ENCODE measurements around the gene TTC38.

The TTC38 gene

GRCh38 chr22:46280063-46280817 lies 12.4 kb downstream of the TTC38 start:
- no peak for DNase-seq

DNA sequence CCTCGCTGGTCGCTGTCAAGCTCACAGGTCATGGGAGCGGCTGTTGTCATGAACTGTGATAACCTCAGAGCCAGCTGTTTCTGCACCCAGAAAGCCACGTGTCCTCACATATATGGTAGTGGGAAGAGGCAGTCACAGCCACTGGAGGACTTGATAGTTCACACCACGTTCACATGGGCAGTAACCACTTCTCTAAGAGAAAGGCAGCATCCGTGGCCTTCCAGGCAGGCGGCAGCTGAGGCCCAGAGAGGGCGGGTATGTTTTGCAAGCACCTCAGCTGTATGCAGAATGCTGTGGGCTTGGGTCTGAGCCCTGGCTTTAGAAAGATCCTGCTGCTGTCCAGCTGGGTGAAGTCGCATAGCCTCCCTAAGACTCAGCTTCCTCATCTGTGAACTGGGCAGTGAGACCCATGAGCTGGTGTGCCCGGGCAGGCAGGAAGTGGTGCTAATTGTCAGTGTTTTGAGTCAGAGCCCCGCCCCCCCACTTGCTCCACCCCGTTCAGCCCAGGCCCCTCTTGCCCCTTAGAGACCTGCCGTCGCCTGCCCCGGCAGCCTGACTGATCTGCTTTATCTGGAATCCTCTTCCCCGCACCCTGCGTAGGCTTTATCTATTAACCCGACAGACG lies 13.3 kb downstream of the TTC38 start:
- peak; percentile 40 for DNase-seq

GRCh38 chr22:46281866-46282678 lies 14.3 kb downstream of the TTC38 start:
- no peak for DNase-seq

DNA sequence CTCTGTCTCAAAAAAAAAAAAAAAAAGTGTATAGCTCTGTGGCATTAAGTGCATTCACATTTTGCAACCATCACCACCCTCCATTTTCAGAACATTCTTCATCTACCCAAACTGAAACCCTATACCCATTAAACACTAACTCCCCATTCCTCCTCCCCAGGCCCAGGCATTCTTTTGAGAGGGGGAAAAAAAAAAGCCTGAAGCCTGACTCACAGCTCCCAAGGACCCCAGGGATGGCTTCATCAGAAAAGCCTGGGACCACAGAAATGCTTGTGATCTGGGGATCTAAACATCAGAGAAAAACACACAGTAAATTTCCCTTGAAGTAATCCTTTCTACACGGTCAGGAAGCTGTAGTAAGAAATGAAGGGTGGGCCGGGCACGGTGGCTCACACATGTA lies 18.2 kb downstream of the TTC38 start:
- DNase-seq, result no peak

DNA sequence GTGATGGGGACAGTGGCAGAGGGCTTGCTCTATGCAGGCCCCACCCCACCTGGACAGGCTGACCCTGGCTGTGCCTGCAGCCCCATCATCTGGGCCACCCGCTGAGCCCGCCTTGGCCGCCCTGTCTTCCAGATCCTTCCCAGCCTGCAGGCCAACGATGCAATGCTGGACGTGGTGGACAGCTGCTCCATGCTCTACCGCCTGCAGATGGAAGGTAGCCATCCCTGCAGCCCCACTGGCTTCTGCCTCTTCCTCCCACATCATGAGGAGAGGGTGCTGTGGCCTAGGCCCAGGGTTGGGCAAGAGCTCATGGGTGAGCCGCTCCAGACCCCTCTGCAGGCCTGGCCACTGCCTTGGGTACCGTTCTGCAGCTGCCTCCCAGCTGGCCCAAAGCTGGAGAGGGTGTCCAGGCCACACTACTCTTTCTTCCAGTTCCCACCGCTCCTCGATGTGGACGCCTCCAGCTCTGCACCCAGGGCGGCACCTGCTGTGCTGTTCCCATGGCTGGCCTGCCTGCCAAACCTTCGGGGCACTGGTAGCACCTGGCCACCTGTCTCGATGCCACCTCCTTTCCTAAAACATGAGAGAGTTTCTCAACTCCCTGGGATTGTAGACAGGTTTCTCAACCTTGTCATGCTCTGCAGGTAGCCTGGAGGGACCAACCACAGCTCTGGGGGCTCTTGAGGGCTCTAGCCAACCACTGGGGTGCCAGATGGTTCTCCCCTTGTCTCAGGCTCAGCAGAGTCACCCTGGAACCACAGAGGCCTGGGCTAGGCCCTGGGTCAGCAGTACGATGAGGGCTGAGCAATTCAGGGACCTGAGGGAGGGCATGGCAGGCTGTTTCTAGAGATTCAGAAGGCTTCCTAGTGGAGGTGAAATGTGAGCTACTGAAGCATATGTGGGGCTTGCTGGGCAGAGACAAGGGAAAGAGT lies 19.4 kb downstream of the TTC38 start:
- DNase-seq, result no peak

GRCh38 chr22:46287873-46288751 lies 20.3 kb downstream of the TTC38 start:
- peak; percentile 29 for DNase-seq

DNA sequence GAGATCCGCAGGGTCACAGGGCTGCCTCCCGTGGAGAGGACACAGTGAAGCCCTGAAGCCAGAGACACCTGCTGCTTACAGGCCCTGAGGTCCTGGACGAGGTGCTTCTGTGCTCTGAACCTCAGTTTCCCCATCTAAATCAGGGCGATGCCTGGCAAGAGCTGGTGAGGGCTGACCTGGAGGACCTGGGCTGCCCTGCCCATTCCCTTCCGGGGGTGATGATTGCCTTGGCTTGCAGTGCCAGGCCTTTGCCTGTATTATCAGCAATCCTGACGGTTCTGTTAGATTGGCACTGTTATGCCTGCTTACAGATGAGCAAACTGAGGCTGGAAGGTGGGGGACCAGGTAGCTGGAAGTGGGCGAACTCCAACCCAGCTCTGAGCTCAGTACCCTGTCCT lies 21.0 kb downstream of the TTC38 start:
- DNase-seq, result no peak

GRCh38 chr22:46289244-46289891 lies 21.6 kb downstream of the TTC38 start:
- DNase-seq, result peak; percentile 67

GRCh38 chr22:46290121-46290842 lies 22.5 kb downstream of the TTC38 start:
- DNase-seq, result no peak

DNA sequence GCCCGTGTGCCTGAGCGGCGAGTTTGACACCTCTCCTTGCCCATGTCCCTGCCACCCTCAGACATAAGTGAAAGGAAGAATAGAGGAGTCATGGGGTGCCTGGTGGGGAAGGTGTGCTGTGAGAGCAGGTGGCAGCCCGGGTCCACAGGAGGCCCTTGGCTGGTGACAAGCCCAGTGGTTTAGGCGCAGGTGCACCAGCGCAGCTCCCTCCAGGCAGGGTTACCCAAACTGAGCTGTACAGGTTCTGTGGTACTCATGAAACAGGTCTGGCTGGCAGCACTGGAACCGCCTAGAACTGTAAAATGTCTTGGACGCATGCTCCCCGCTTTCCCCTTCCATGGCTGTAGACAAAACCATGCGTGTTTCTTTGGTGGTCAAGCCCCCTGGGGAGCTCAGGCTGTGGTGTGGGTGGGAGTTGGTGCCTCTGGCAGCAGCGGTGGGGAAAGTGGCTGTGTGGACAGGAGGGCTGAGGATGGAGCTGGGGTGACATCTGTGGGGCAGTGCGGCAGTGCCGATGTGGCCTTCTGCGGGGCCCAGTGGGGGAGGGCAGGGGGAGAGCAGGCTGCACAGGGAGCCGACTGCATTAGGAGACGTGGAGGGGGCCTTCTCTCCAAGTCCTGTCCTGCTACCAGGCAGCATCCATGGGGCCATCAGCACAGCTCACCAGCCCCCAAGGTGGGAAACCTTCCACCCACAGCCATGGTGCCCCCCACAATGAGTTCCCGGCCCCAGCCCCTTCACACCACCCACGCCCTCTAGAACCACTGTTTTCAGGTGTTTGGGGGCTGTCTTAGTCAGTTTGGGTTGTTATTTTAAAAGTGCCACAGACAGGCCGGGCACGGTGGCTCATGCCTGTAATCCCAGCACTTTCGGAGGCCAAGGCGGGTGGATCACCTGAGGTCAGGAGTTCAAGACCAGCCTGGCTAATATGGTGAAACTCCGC lies 23.3 kb downstream of the TTC38 start:
- no peak for DNase-seq

- DNase-seq, result no peak
Measured at GRCh38 chr22:46292173-46292572, 24.4 kb downstream of the TTC38 start.

- DNase-seq, result no peak
Measured at GRCh38 chr22:46292732-46293131, 24.9 kb downstream of the TTC38 start.

- no peak for DNase-seq
Measured at GRCh38 chr22:46293577-46294260, 25.9 kb downstream of the TTC38 start.

DNA sequence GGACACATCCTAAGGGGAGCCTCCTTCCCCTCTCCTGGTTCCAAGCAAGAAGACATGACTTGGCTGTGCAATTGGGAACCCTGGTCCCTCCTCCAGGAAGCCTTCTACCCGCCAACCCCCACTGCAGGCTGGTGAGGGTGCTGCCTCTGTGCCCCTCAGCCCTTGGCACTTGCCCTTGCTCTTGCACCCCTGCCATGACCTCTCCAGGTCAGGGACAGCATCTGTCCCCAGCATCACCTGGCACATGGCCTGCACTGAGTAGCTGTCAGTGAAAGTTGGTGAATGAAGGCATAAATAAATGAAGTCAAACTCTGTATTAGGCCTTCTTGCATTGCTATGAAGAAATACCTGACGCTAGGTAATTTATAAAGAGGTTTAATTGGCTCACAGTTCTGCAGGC lies 27.0 kb downstream of the TTC38 start:
- no peak for DNase-seq

- no peak for DNase-seq
Measured at GRCh38 chr22:46295277-46295971, 27.6 kb downstream of the TTC38 start.

- peak; percentile 93 for DNase-seq
Measured at GRCh38 chr22:46296257-46297150, 28.7 kb downstream of the TTC38 start, which contains the start of gene GTSE1. TSS of gene GTSE1 (plus strand) at chr22:46296870. CDS start at chr22:46297401, 531 bp downstream.

Measured in activated gamma-delta T cell (primary cell).